ENCODE measurements around the gene ZNHIT6. TPM values are rescaled to one million over a fixed set of nuclear protein-coding genes. Genes with fewer than 3 reads are reported as not detected.

Gene ZNHIT6
- polyA plus RNA-seq, 1 of the 3 experiments (the other 2 are of a cell fraction) = 7.7 TPM

- TF ChIP-seq ZBTB33 (IDR thresholded peaks at IDR 0.05; ENCODE audit: borderline replicate concordance, low read depth) (0 out of 2 replicates have a peak, but pooled peaks have one; percentile 7), JUND (IDR thresholded peaks at IDR 0.05) (peak; percentile 55; the same call in 1 of the 2 replicates)
These were observed 96.4 kb downstream of the ZNHIT6 start (continued) for GRCh38 chr1:85611856-85612255.

GRCh38 chr1:85611425-85611824 lies 96.8 kb downstream of the ZNHIT6 start:
- no peak for DNase-seq
- H3K79me2 ChIP-seq (ENCODE audit: insufficient read depth) = 0 out of 2 replicates have a peak, but pooled peaks cover 3% of the 10 kb centered on the region
- no peaks in the 10 kb centered on the region for H3K9me3 ChIP-seq
- peak overlapping the region; percentile 63 for H3K4me2 ChIP-seq
- no peaks in the 10 kb centered on the region for H4K20me1 ChIP-seq (ENCODE audit: insufficient read depth)
- POLR2A ChIA-PET = no interaction called here
- H3K4me1 ChIP-seq (ENCODE audit: control insufficient read depth in 1 of 2, insufficient read depth in 2 of 2, low read depth in 1 of 2, low read length in 1 of 2) = peaks cover 0 to 62% of the 10 kb centered on the region in 2 experiments; a peak in 3 of 4 replicates
- H3K27me3 ChIP-seq (ENCODE audit: insufficient read depth) = no peaks in the 10 kb centered on the region
- no peak overlapping the region for H3K4me3 ChIP-seq (ENCODE audit: low read depth in 2 of 2, low read length in 1 of 2)
- CTCF ChIA-PET = interaction anchor here (2.7 kb wide), 1 partner anchor 303 kb away, joined by 9 read pairs; no protein-coding TSS in a partner anchor
- H3K36me3 ChIP-seq (replicated peaks in 1 of 2; ENCODE audit: control insufficient read depth in 1 of 2, insufficient read depth in 2 of 2, low read length in 1 of 2) = no peaks in the 10 kb centered on the region
- H3K9me2 ChIP-seq = no peaks in the 10 kb centered on the region
- no peak overlapping the region for H2AFZ ChIP-seq (ENCODE audit: low read depth)
- 20% methylated on average over 2 of the region's 2 CpGs for whole genome bisulfite sequencing (ENCODE audit: low lambda C conversion rate)
- H3F3A ChIP-seq (replicated peaks; ENCODE audit: insufficient read depth) = peaks cover 54% of the 10 kb centered on the region
- TF ChIP-seq EP300 (IDR thresholded peaks at IDR 0.05; ENCODE audit: borderline replicate concordance in 1 of 2, low read depth in 1 of 2, low read length in 1 of 2) = peak in 1 of 2 experiments; percentile 80; a peak in 1 of 4 replicates
- TF ChIP-seq PBX3 (IDR thresholded peaks at IDR 0.05) = peak; percentile 65
- no peak for TF ChIP-seq MEF2A (IDR thresholded peaks at IDR 0.05; ENCODE audit: borderline replicate concordance, low read depth)
- peak; percentile 65; the same call in 1 of the 2 replicates for TF ChIP-seq RXRA (IDR thresholded peaks at IDR 0.05; ENCODE audit: borderline replicate concordance, low read depth)
- no peak; the same call in 1 of the 2 replicates for TF ChIP-seq NFIC (IDR thresholded peaks at IDR 0.05; ENCODE audit: borderline replicate concordance)
- peak; percentile 39; the same call in 1 of the 2 replicates for TF ChIP-seq FOSL2 (IDR thresholded peaks at IDR 0.05; ENCODE audit: borderline replicate concordance, low read depth)
- TF ChIP-seq MAX (IDR thresholded peaks at IDR 0.05; ENCODE audit: low read depth) = peak; percentile 6; the same call in 1 of the 2 replicates
- TF ChIP-seq JUND (IDR thresholded peaks at IDR 0.05) = peak; percentile 37
- TF ChIP-seq TCF12 (IDR thresholded peaks at IDR 0.05) = peak; percentile 98
- peak; percentile 58; the same call in 1 of the 2 replicates for TF ChIP-seq TEAD4 (IDR thresholded peaks at IDR 0.05; ENCODE audit: borderline replicate concordance, insufficient read depth)
- peak; percentile 38; the same call in 1 of the 2 replicates for TF ChIP-seq ZBTB33 (IDR thresholded peaks at IDR 0.05; ENCODE audit: borderline replicate concordance, low read depth)
- no peak for TF ChIP-seq TAF1 (IDR thresholded peaks at IDR 0.05; ENCODE audit: borderline replicate concordance, low read depth, low read length)
- no peak for TF ChIP-seq MXI1 (IDR thresholded peaks at IDR 0.05; ENCODE audit: low read depth, low read length)
- no peak for TF ChIP-seq GATA2 (CRISPR knock-in tag; IDR thresholded peaks at IDR 0.05)
- no peak for TF ChIP-seq RAD21 (IDR thresholded peaks at IDR 0.05; ENCODE audit: low read length)
- TF ChIP-seq REST (IDR thresholded peaks at IDR 0.05; ENCODE audit: low read depth, low read length) = 0 out of 2 replicates have a peak, but pooled peaks have one; percentile 10
- TF ChIP-seq SMC3 (IDR thresholded peaks at IDR 0.05; ENCODE audit: low read depth, low read length) = no peak
- TF ChIP-seq POLR2AphosphoS5 (IDR thresholded peaks at IDR 0.05; ENCODE audit: low read depth, low read length) = peak; percentile 26; the same call in 1 of the 2 replicates
- peak overlapping the region; percentile 87 to 96 for H3K27ac ChIP-seq (ENCODE audit: low read depth in 2 of 2, low read length in 1 of 2)
- peak overlapping the region; percentile 80 for H3K9ac ChIP-seq

Data from SK-N-SH (cell line).